Endothelial cell of umbilical vein (primary cell): Measurements from ENCODE around the gene SOX12. TPM values are rescaled to one million over a fixed set of nuclear protein-coding genes. Genes with fewer than 3 reads are reported as not detected.

Experiments used
- BruUV-seq: library from RNA; stranded (reverse); fragments of 400-500 nt; replicated peaks from 2 replicates; lab custom pipeline; 2021; lab: Mats Ljungman, UMichigan
- CTCF ChIA-PET: fragments of 300-600, 350-600 bp; sonication (Branson Sonifier 250); formaldehyde crosslinking; loops from one replicate; lab custom pipeline; 2021; ENCODE audit warnings: antibody characterized with exemption, inconsistent platforms; lab: Charles Lee
- POLR2A ChIA-PET: fragments of 300-600, 350-600 bp; sonication (Branson Sonifier 250); formaldehyde crosslinking; loops from one replicate; lab custom pipeline; 2021; ENCODE audit warnings: antibody characterized with exemption, inconsistent platforms; lab: Charles Lee
- DNase-seq: peaks from one replicate; pipeline ENCODE4 v3.0.0-alpha.2; 2011; ENCODE audit warnings: low read depth, low spot score
- FAIRE-seq: peaks from 2 replicates; lab custom pipeline; 2011; peaks lifted over from hg19 to GRCh38; lab: Jason Lieb, UNC
- H2AFZ ChIP-seq: 2 replicates; pipeline ENCODE4 v1.6.0; 2012; ENCODE audit warnings: low read depth, low read length, control low read depth, inconsistent platforms
- H3K27ac ChIP-seq: 2 replicates; pipeline ENCODE4 v1.5.1; 2011; ENCODE audit warnings: low read depth, mild to moderate bottlenecking, control low read depth, low read length, moderate library complexity; ENCODE audit not compliant: insufficient read depth
- H3K27me3 ChIP-seq, 2 experiments: 2 replicates each; pipeline versions ENCODE4 v1.6.0 to v1.6.1; 2011; ENCODE audit warnings: low read length in 2 of 2, mixed read lengths in 1 of 2; ENCODE audit not compliant: control insufficient read depth in 2 of 2, insufficient read depth in 2 of 2
- H3K36me3 ChIP-seq, 2 experiments: 2 replicates in 1 of 2; 3 replicates in 1 of 2; pipeline ENCODE4 v1.5.1; 2011; ENCODE audit warnings: low read length in 2 of 2, mild to moderate bottlenecking in 1 of 2, moderate library complexity in 1 of 2; ENCODE audit not compliant: control insufficient read depth in 2 of 2, insufficient read depth in 2 of 2; ENCODE audit errors: extremely low read depth in 1 of 2
- H3K4me1 ChIP-seq: 3 replicates; pipeline ENCODE4 v1.5.1; 2011; ENCODE audit warnings: mild to moderate bottlenecking, low read length; ENCODE audit not compliant: control insufficient read depth, insufficient read depth; ENCODE audit errors: extremely low read depth
- H3K4me2 ChIP-seq: 2 replicates; pipeline ENCODE4 v1.6.1; 2011; ENCODE audit warnings: low read length, control low read depth, mixed read lengths; ENCODE audit not compliant: insufficient read depth
- H3K4me3 ChIP-seq, 3 experiments: fragments of 200-600 bp in 1 of 3; sonication (generic), shearing (Covaris generic) in 1 of 3; replicated peaks in 1 of 3; 2 replicates each; pipeline ENCODE4 v1.5.1; 2011 to 2016; ENCODE audit warnings: control low read depth in 3 of 3, low read length in 3 of 3, mild to moderate bottlenecking in 2 of 3, inconsistent platforms in 1 of 3, low read depth in 1 of 3, moderate library complexity in 1 of 3; ENCODE audit not compliant: insufficient read depth in 1 of 3
- H3K79me2 ChIP-seq: 2 replicates; pipeline ENCODE4 v1.6.0; 2012; ENCODE audit warnings: low read length, inconsistent platforms; ENCODE audit not compliant: control insufficient read depth, insufficient read depth
- H3K9ac ChIP-seq: replicated peaks from 2 replicates; pipeline ENCODE3; 2011; ENCODE audit warnings: low read length, control low read depth; ENCODE audit not compliant: insufficient read depth; ENCODE audit errors: extremely low read depth
- H3K9me1 ChIP-seq: replicated peaks from 3 replicates; pipeline ENCODE4 v1.6.0; 2011; ENCODE audit warnings: mild to moderate bottlenecking, low read length; ENCODE audit not compliant: control insufficient read depth, insufficient read depth; ENCODE audit errors: extremely low read depth
- H3K9me3 ChIP-seq: replicated peaks from 2 replicates; pipeline ENCODE4 v1.5.1; 2012; ENCODE audit warnings: low read length, inconsistent platforms; ENCODE audit not compliant: control insufficient read depth, insufficient read depth
- H4K20me1 ChIP-seq: replicated peaks from 2 replicates; pipeline ENCODE3; 2011; ENCODE audit warnings: mild to moderate bottlenecking, low read length; ENCODE audit not compliant: control insufficient read depth, insufficient read depth; ENCODE audit errors: extremely low read depth
- EZH2 ChIP-seq: IDR thresholded peaks from 2 replicates; pipeline ENCODE4 v1.6.1; 2012; ENCODE audit warnings: borderline replicate concordance, low read depth, mild to moderate bottlenecking, moderate library complexity, low read length, inconsistent platforms; ENCODE audit not compliant: severe bottlenecking
- FOS ChIP-seq: IDR thresholded peaks from 2 replicates; pipeline ENCODE4 v1.6.1; 2011; ENCODE audit warnings: mild to moderate bottlenecking, low read length, moderate library complexity, borderline replicate concordance; ENCODE audit not compliant: insufficient read depth
- GATA2 ChIP-seq: IDR thresholded peaks from 2 replicates; pipeline ENCODE4 v1.7.0; 2011; ENCODE audit warnings: low read depth, mild to moderate bottlenecking, moderate library complexity, mixed read lengths, low read length; ENCODE audit not compliant: insufficient read length, insufficient read depth
- MYC ChIP-seq: IDR thresholded peaks from one replicate; pipeline ENCODE4 v1.6.1; 2011; ENCODE audit warnings: mild to moderate bottlenecking, low read depth, low read length
- POLR2A ChIP-seq: IDR thresholded peaks from 2 replicates; pipeline ENCODE4 v1.6.1; 2012; ENCODE audit warnings: low read depth, mild to moderate bottlenecking, control low read depth, low read length
- POLR2AphosphoS5 ChIP-seq: IDR thresholded peaks from 2 replicates; pipeline ENCODE4 v1.6.1; 2012; ENCODE audit warnings: low read depth, mild to moderate bottlenecking, control low read depth, low read length, moderate library complexity; ENCODE audit not compliant: insufficient read depth
- dilution Hi-C: fragments of 300-500 bp; cut with MboI; formaldehyde crosslinking; loops from one replicate; pipeline ENCODE4 v1.15.0; 2019; ENCODE audit warnings: low sequenced_read_pairs; ENCODE audit not compliant: extremely low pct_ligation_motif_present
- intact Hi-C: fragments of 100-400 bp; cut with micrococcal nuclease; formaldehyde crosslinking; loops from one replicate; pipeline ENCODE4 v1.10.0; 2022
- polyA plus RNA-seq, 4 experiments: library from polyadenylated mRNA; depleted of rRNA in 3 of 4; stranded (reverse) in 3 of 4; unstranded in 1 of 4; fragments of >200 nt; gene quantifications; 2 replicates each; pipeline versions ENCODE4 v1.2.1 to v1.2.3, GENCODE V29; 2011 to 2012; ENCODE audit warnings: missing spikeins in 1 of 4
- total RNA-seq: library from RNA; stranded (reverse); gene quantifications from 2 replicates; pipeline ENCODE4 v1.2.3, GENCODE V29; 2021
- TF ChIP-seq, protein P1 (sequence below): IDR thresholded peaks from 2 replicates; pipeline ENCODE4 v1.6.1; 2011; ENCODE audit not compliant: insufficient read depth, insufficient read length

SOX12 gene
- total and polyA plus RNA-seq, 2 donors (not counting 3 experiments of a cell fraction or from before 2014, with no cell fraction given) = 6.2 to 37.7 TPM

- TF ChIP-seq, protein P1, sequence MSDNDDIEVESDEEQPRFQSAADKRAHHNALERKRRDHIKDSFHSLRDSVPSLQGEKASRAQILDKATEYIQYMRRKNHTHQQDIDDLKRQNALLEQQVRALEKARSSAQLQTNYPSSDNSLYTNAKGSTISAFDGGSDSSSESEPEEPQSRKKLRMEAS = no peak
- TF ChIP-seq MYC = no peak
- TF ChIP-seq EZH2 = no peak
- TF ChIP-seq POLR2AphosphoS5 = peak; percentile 43
- peak; percentile 75 for TF ChIP-seq POLR2A
- no peak for TF ChIP-seq FOS
- TF ChIP-seq GATA2 = no peak
- peaks cover 0 to 2% of the 10 kb centered on the region in 2 experiments for H3K36me3 ChIP-seq
- FAIRE-seq (peak; percentile 93), DNase-seq (peak; percentile 89)
- no peaks in the 10 kb centered on the region for H3K9me1 ChIP-seq
- POLR2A ChIA-PET = interaction anchor here (0.9 to 1.6 kb wide), 4 partner anchors 10 to 60 kb away, joined by 3 to 6 read pairs (median 4); no protein-coding TSS in a partner anchor
- H3K9ac ChIP-seq = peak overlapping the region; percentile 49
- H3K27ac ChIP-seq = peak overlapping the region; percentile 51
- H3K9me3 ChIP-seq = no peaks in the 10 kb centered on the region
- peaks cover 9% of the 10 kb centered on the region for H3K4me1 ChIP-seq
- H2AFZ ChIP-seq = peak overlapping the region; percentile 96
- H3K27me3 ChIP-seq = no peaks in the 10 kb centered on the region
- no peaks in the 10 kb centered on the region for H4K20me1 ChIP-seq
- peak overlapping the region; percentile 58 for H3K4me2 ChIP-seq
- dilution Hi-C loops = no loop called here
- BruUV-seq = no TSS peak
- H3K79me2 ChIP-seq = no peaks in the 10 kb centered on the region
- H3K4me3 ChIP-seq = peak overlapping the region; percentile 53 to 77 (median 54)
- CTCF ChIA-PET = interaction anchor here (0.8 to 4.7 kb wide), 7 partner anchors 14 to 91 kb away, joined by 3 to 42 read pairs (median 4); no protein-coding TSS in a partner anchor
- intact Hi-C loops = loop anchor here (1.0 to 5.0 kb wide), 4 partner anchors 21 to 194 kb away; partner anchors contain the start of genes CSNK2A1 and TBC1D20
Observed at GRCh38 chr20:347640-348484, 22.5 kb downstream of the SOX12 start.
